ENCODE measurements around the gene AMOTL1.

DNA sequence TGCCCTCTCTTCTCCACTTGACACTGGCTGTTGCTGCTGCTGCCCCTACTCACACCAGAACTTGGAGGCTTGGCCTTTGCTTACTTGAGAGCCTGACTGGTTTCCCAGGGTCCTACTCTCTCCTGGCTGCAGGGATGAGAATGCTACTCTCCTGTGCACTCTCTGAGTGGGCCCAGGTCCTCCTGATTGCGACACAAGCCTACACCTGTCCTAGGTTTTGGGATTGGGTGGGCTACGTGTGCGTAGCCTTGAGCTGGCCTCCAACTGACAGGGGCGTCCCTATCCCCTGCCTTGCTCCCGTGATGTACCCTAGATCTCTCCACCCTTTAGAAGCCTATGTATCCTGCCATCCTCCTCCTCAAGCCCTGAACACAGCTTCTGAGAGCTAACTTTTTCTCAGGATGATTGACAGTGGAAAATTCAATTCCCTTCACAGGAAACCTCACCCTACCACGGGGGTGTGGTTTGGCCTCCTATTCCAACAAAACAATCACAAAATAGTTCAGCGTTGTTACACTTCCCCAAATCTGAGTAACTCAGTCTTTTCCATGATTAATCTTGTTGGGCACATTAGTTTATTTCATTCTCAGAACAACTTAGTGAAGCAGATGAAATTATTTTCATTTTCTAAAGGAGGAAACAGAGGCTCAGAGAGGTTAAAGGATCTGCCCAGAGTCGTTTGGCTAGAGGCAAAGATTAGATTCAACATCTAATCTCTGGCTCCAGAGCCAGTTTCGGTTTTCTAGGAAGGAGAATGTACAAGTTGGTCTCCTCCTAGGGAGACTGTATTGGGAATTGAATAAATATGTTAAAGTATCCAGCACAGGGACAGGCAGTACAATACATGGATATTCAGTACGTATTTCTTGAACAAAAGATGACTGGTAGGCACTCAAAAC is 17.6 kb upstream of the AMOTL1 start:
- no peak for TF ChIP-seq EZH2 (IDR thresholded peaks at IDR 0.05)
- TF ChIP-seq, protein P1, sequence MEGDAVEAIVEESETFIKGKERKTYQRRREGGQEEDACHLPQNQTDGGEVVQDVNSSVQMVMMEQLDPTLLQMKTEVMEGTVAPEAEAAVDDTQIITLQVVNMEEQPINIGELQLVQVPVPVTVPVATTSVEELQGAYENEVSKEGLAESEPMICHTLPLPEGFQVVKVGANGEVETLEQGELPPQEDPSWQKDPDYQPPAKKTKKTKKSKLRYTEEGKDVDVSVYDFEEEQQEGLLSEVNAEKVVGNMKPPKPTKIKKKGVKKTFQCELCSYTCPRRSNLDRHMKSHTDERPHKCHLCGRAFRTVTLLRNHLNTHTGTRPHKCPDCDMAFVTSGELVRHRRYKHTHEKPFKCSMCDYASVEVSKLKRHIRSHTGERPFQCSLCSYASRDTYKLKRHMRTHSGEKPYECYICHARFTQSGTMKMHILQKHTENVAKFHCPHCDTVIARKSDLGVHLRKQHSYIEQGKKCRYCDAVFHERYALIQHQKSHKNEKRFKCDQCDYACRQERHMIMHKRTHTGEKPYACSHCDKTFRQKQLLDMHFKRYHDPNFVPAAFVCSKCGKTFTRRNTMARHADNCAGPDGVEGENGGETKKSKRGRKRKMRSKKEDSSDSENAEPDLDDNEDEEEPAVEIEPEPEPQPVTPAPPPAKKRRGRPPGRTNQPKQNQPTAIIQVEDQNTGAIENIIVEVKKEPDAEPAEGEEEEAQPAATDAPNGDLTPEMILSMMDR (IDR thresholded peaks at IDR 0.05): no peak
